HepG2 (cell line): ENCODE measurements around the gene NYAP1. TPM values are rescaled to one million over a fixed set of nuclear protein-coding genes. Genes with fewer than 3 reads are reported as not detected.

Experiments
- DMTF1 ChIP-seq: sonication (generic); formaldehyde crosslinking; IDR thresholded peaks from 2 replicates; pipeline ENCODE4 v1.4.0; 2020; ENCODE audit warnings: mild to moderate bottlenecking, missing genetic modification reagents
- FOSL1 ChIP-seq: sonication (generic); formaldehyde crosslinking; IDR thresholded peaks from 2 replicates; pipeline ENCODE4 v1.9.0; 2021; ENCODE audit warnings: missing genetic modification reagents, borderline replicate concordance
- HNF1A ChIP-seq, 2 experiments: sonication (generic) in 1 of 2; formaldehyde crosslinking in 1 of 2; IDR thresholded peaks; 2 replicates each; pipeline versions ENCODE4 v1.4.0 to v1.6.1; 2016 to 2020; ENCODE audit warnings: borderline replicate concordance in 1 of 2, low read depth in 1 of 2, mild to moderate bottlenecking in 1 of 2, missing genetic modification reagents in 1 of 2
- MIER2 ChIP-seq: IDR thresholded peaks from 2 replicates; pipeline ENCODE4 v1.6.1; 2016; ENCODE audit warnings: missing biosample characterization, missing genetic modification reagents
- NR1H2 ChIP-seq: sonication (generic); formaldehyde crosslinking; IDR thresholded peaks from 2 replicates; pipeline ENCODE4 v1.8.1; 2022; ENCODE audit warnings: low read depth, missing genetic modification reagents, borderline replicate concordance
- POLR2A ChIP-seq, 2 experiments: IDR thresholded peaks; 2 replicates each; pipeline ENCODE4 v1.6.1; 2011; ENCODE audit warnings: low read depth in 2 of 2, low read length in 2 of 2, mild to moderate bottlenecking in 1 of 2, moderate library complexity in 1 of 2; ENCODE audit not compliant: insufficient read depth in 1 of 2
- SNAPC2 ChIP-seq: sonication (generic); formaldehyde crosslinking; IDR thresholded peaks from 2 replicates; pipeline ENCODE4 v1.8.1; 2022; ENCODE audit warnings: mild to moderate bottlenecking, missing genetic modification reagents
- SP140L ChIP-seq: sonication (generic); formaldehyde crosslinking; IDR thresholded peaks from 2 replicates; pipeline ENCODE4 v1.4.0; 2020; ENCODE audit warnings: missing genetic modification reagents, borderline replicate concordance
- TEAD2 ChIP-seq: sonication (generic); formaldehyde crosslinking; IDR thresholded peaks from 2 replicates; pipeline ENCODE4 v1.9.0; 2021; ENCODE audit warnings: missing genetic modification reagents
- ZKSCAN5 ChIP-seq: sonication (generic); formaldehyde crosslinking; IDR thresholded peaks from 2 replicates; pipeline ENCODE4 v1.5.1; 2020; ENCODE audit warnings: mild to moderate bottlenecking, missing genetic modification reagents
- ZNF30 ChIP-seq: sonication (generic); formaldehyde crosslinking; IDR thresholded peaks from 2 replicates; pipeline ENCODE4 v1.5.0; 2020; ENCODE audit warnings: mild to moderate bottlenecking, missing genetic modification reagents
- ZNF326 ChIP-seq: sonication (generic); formaldehyde crosslinking; IDR thresholded peaks from 2 replicates; pipeline ENCODE4 v1.4.0; 2020; ENCODE audit warnings: missing genetic modification reagents, borderline replicate concordance
- ZNF432 ChIP-seq: sonication (generic); formaldehyde crosslinking; IDR thresholded peaks from 2 replicates; pipeline ENCODE4 v1.5.0; 2020; ENCODE audit warnings: missing genetic modification reagents, mild to moderate bottlenecking, borderline replicate concordance
- ZNF512B ChIP-seq: sonication (generic); formaldehyde crosslinking; IDR thresholded peaks from 2 replicates; pipeline ENCODE4 v1.5.1; 2020; ENCODE audit warnings: missing genetic modification reagents, mild to moderate bottlenecking, borderline replicate concordance
- polyA plus RNA-seq, 8 experiments: library from polyadenylated mRNA; depleted of rRNA in 3 of 8; stranded (reverse) in 7 of 8; unstranded in 1 of 8; fragments of >200 nt; fragmentation: Illumina TruSeq in 4 of 8; extraction: Trizol in 4 of 8; gene quantifications; 2 replicates each; pipeline versions ENCODE4 v1.2.1 to v1.2.3, GENCODE V29; 2011 to 2016; ENCODE audit warnings: low read depth in 4 of 8, missing spikeins in 1 of 8, mixed read lengths in 1 of 8; ENCODE audit not compliant: insufficient read depth in 1 of 8
- total RNA-seq, 5 experiments: library from RNA; depleted of rRNA; stranded (reverse); fragments of >200 nt; fragmentation: Illumina TruSeq; extraction: Trizol; gene quantifications; 2 replicates each; pipeline ENCODE4 v1.2.3, GENCODE V29; 2016; ENCODE audit warnings: low read depth in 1 of 5

Gene NYAP1
- total and polyA plus RNA-seq, 2 of the 13 experiments (the other 11 are each of a cell fraction or from before 2014, with no cell fraction given): 0.15 to 0.46 TPM

DNA sequence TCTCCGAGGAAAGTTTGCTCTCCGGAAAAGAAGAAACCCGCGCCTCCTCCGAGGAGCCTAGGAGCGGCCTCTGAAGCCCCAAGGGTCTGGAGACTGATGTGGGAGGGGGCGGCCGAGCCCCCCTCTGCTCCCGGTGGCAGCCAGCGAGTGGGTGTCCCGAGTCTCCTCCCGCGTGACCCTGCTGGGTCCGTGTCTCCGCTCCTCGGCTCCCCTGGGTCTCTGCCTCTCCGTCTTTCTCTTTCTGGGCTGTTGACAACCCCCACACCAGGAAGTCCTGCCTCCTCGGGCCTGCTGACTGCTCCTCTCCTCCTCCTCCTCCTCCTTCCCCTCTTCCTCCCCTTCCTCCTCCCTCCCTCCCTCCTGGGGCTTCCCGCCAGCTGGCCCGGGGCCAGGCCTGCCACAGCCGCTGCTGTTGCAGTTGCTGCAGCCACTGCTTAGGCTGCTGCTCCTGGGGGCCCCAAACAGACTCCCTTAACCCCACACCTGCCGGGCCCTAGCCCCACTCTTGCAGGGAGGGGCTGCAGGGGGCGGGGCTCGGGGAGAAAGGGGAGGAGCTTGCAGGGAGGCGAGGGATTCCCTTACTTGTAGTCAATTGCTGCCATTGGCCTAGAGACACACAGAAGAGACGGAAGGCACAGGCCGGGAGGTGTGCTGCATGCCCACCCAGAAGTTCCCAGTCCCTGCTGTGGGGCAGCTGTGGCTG is 4.6 kb upstream of the NYAP1 start, which contains the start of gene TSC22D4 (continued):
- TF ChIP-seq SP140L (CRISPR knock-in tag) (no peak), MIER2 (CRISPR knock-in tag) (no peak), ZNF30 (CRISPR knock-in tag) (no peak), HNF1A (IDR thresholded peaks at IDR 0.05; ENCODE audit: low read depth) (no peak), HNF1A (CRISPR knock-in tag; IDR thresholded peaks at IDR 0.05; ENCODE audit: borderline replicate concordance) (peak; percentile 18; the same call in 1 of the 2 replicates), ZNF432 (CRISPR knock-in tag) (no peak), POLR2A (IDR thresholded peaks at IDR 0.05; ENCODE audit: insufficient read depth in 1 of 2, low read depth in 2 of 2, low read length in 2 of 2) (peak; percentile 26 to 81; a peak in 3 of 4 replicates), NR1H2 (CRISPR knock-in tag) (no peak), TEAD2 (CRISPR knock-in tag) (no peak), FOSL1 (no peak), ZKSCAN5 (CRISPR knock-in tag) (no peak), ZNF326 (CRISPR knock-in tag) (no peak), SNAPC2 (CRISPR knock-in tag) (no peak), ZNF512B (CRISPR knock-in tag) (no peak), DMTF1 (CRISPR knock-in tag) (no peak)
